Naive thymus-derived CD4-positive, alpha-beta T cell (primary cell): ENCODE measurements around the gene BPHL. TPM values are rescaled to one million over a fixed set of nuclear protein-coding genes. Genes with fewer than 3 reads are reported as not detected.

Experiments used
- ATAC-seq: fragments of 150-1000 bp; cut with Tn5 transposase; 2 replicates; pipeline ENCODE4 v1.10.0; 2021; ENCODE audit warnings: mild to moderate bottlenecking, moderate library complexity
- CTCF ChIA-PET: fragments of 350-600 bp; sonication (Branson Sonifier 250); formaldehyde crosslinking; loops from one replicate; lab custom pipeline; 2021; ENCODE audit warnings: antibody characterized with exemption; lab: Charles Lee
- POLR2A ChIA-PET: fragments of 350-600 bp; sonication (Branson Sonifier 250); formaldehyde crosslinking; loops from one replicate; lab custom pipeline; 2021; ENCODE audit warnings: antibody characterized with exemption, inconsistent platforms; lab: Charles Lee
- DNase-seq, 9 donors: peaks; one replicate each; pipeline versions ENCODE4 v3.0.0 to v3.0.0-alpha.2; 2020 to 2022; ENCODE audit warnings: mixed read lengths in 1 of 9
- H3K27ac ChIP-seq: one replicate; pipeline ENCODE4 v1.7.0; 2013; ENCODE audit warnings: mild to moderate bottlenecking, low read depth, low read length, moderate library complexity
- H3K27me3 ChIP-seq, 2 donors: one replicate each; pipeline ENCODE4 v1.7.0; 2013; ENCODE audit warnings: low read length in 2 of 2, mild to moderate bottlenecking in 2 of 2, moderate library complexity in 2 of 2; ENCODE audit not compliant: control insufficient read depth in 2 of 2, insufficient read depth in 2 of 2
- H3K36me3 ChIP-seq, 3 experiments: 1 replicate in 2 of 3; 2 replicates in 1 of 3; pipeline ENCODE4 v1.7.0; 2013; ENCODE audit warnings: low read length in 3 of 3, mild to moderate bottlenecking in 3 of 3, moderate library complexity in 1 of 3; ENCODE audit not compliant: insufficient read depth in 3 of 3, control insufficient read depth in 2 of 3
- H3K4me1 ChIP-seq, 2 donors: one replicate each; pipeline ENCODE4 v1.7.0; 2013; ENCODE audit warnings: low read length in 2 of 2, mild to moderate bottlenecking in 2 of 2, moderate library complexity in 1 of 2; ENCODE audit not compliant: control insufficient read depth in 2 of 2, insufficient read depth in 2 of 2
- H3K4me3 ChIP-seq: 2 replicates; pipeline ENCODE4 v1.7.0; 2013; ENCODE audit warnings: mild to moderate bottlenecking, low read length
- H3K9me3 ChIP-seq, 3 experiments: 1 replicate in 2 of 3; 2 replicates in 1 of 3; pipeline ENCODE4 v1.7.0; 2013; ENCODE audit warnings: low read length in 3 of 3; ENCODE audit not compliant: control insufficient read depth in 2 of 3
- H3K27ac Mint-ChIP-seq, 9 donors: one replicate each; pipeline ENCODE4 v1.8.0; 2020 to 2022; ENCODE audit warnings: mixed read lengths in 9 of 9, mild to moderate bottlenecking in 8 of 9, moderate library complexity in 5 of 9, inconsistent platforms in 2 of 9
- H3K27me3 Mint-ChIP-seq, 5 donors: one replicate each; pipeline ENCODE4 v1.8.0; 2021 to 2022; ENCODE audit warnings: mixed read lengths in 5 of 5, mild to moderate bottlenecking in 1 of 5
- H3K36me3 Mint-ChIP-seq, 5 donors: one replicate each; pipeline ENCODE4 v1.8.0; 2020 to 2022; ENCODE audit warnings: mixed read lengths in 5 of 5, mild to moderate bottlenecking in 3 of 5, inconsistent platforms in 1 of 5
- H3K4me1 Mint-ChIP-seq, 7 donors: one replicate each; pipeline ENCODE4 v1.8.0; 2020 to 2022; ENCODE audit warnings: mixed read lengths in 7 of 7, mild to moderate bottlenecking in 3 of 7, inconsistent platforms in 1 of 7
- H3K4me3 Mint-ChIP-seq, 10 donors: one replicate each; pipeline ENCODE4 v1.8.0; 2020 to 2022; ENCODE audit warnings: mild to moderate bottlenecking in 10 of 10, mixed read lengths in 10 of 10, moderate library complexity in 6 of 10, inconsistent platforms in 2 of 10
- H3K9me3 Mint-ChIP-seq, 11 donors: one replicate each; pipeline ENCODE4 v1.8.0; 2020 to 2022; ENCODE audit warnings: mixed read lengths in 11 of 11, mild to moderate bottlenecking in 4 of 11, inconsistent platforms in 1 of 11, moderate library complexity in 1 of 11
- intact Hi-C, 2 donors: fragments of 100-400 bp; cut with micrococcal nuclease; formaldehyde crosslinking; loops; one replicate each; pipeline ENCODE4 v1.15.1; 2023
- polyA plus RNA-seq, 2 donors: library from polyadenylated mRNA; unstranded; fragments of 300-500 nt; fragmentation: Illumina TruSeq; gene quantifications; one replicate each; pipeline ENCODE4 v1.2.3, GENCODE V29; 2021
- total RNA-seq, 6 experiments: library from RNA in 5 of 6; stranded (reverse) in 5 of 6; gene quantifications; 1 replicate in 5 of 6; 2 replicates in 1 of 6; pipeline ENCODE4 v1.2.3 and lab custom pipeline; 2021 to 2026

Gene BPHL
- total and polyA plus RNA-seq, 7 experiments from 2014 or later = 7.9 to 18.0 (median 9.6) TPM

- Mint-ChIP-seq H3K9me3 (no peaks in the 10 kb centered on the region), H3K36me3 (peaks cover 28 to 59% (median 43%) of the 10 kb centered on the region in 5 donors), H3K27me3 (no peaks in the 10 kb centered on the region), H3K27ac (peak overlapping the region in 7 of 9 donors; percentile 17 to 60 (median 45)), H3K4me1 (peaks cover 3 to 24% (median 12%) of the 10 kb centered on the region in 7 donors), H3K4me3 (no peak overlapping the region)
- Histone ChIP-seq H3K4me3 (no peak overlapping the region), H3K9me3 (no peaks in the 10 kb centered on the region), H3K27ac (no peak overlapping the region), H3K36me3 (peaks cover 6 to 63% (median 7%) of the 10 kb centered on the region in 3 experiments), H3K4me1 (no peaks in the 10 kb centered on the region), H3K27me3 (no peaks in the 10 kb centered on the region)
- peak; percentile 34 for ATAC-seq
- CTCF ChIA-PET = no interaction called here
- no peak for DNase-seq
- POLR2A ChIA-PET = interaction anchor here (1.2 kb wide), 1 partner anchor 10 kb away, joined by 3 read pairs; no protein-coding TSS in a partner anchor
- intact Hi-C loops = no loop called here
Measured at GRCh38 chr6:3088446-3088845, 30.1 kb upstream of the BPHL start.

GRCh38 chr6:3088968-3089367, 29.5 kb upstream of the BPHL start:
- Mint-ChIP-seq H3K36me3 (peaks cover 22 to 55% (median 41%) of the 10 kb centered on the region in 5 donors), H3K27ac (peak overlapping the region in 3 of 9 donors; percentile 17 to 60 (median 59)), H3K4me1 (peaks cover 3 to 24% (median 12%) of the 10 kb centered on the region in 7 donors), H3K27me3 (no peaks in the 10 kb centered on the region), H3K9me3 (no peaks in the 10 kb centered on the region), H3K4me3 (no peak overlapping the region)
- intact Hi-C loops = no loop called here
- Histone ChIP-seq H3K27me3 (no peaks in the 10 kb centered on the region), H3K4me3 (no peak overlapping the region), H3K9me3 (no peaks in the 10 kb centered on the region), H3K4me1 (no peaks in the 10 kb centered on the region), H3K27ac (no peak overlapping the region), H3K36me3 (peaks cover 6 to 60% (median 8%) of the 10 kb centered on the region in 3 experiments)
- CTCF ChIA-PET = no interaction called here
- DNase-seq = no peak
- no peak for ATAC-seq
- POLR2A ChIA-PET = interaction anchor here (1.2 kb wide), 1 partner anchor 10 kb away, joined by 3 read pairs; no protein-coding TSS in a partner anchor

- POLR2A ChIA-PET = no interaction called here
- CTCF ChIA-PET = no interaction called here
Measured at GRCh38 chr6:3090013-3090412, 28.5 kb upstream of the BPHL start.

GRCh38 chr6:3094815-3095214, 23.7 kb upstream of the BPHL start:
- no peak for ATAC-seq
- Histone ChIP-seq H3K4me1 (no peaks in the 10 kb centered on the region), H3K27me3 (no peaks in the 10 kb centered on the region), H3K9me3 (no peaks in the 10 kb centered on the region), H3K27ac (peak overlapping the region; percentile 7), H3K36me3 (peaks cover 9 to 39% (median 24%) of the 10 kb centered on the region in 3 experiments), H3K4me3 (no peak overlapping the region)
- CTCF ChIA-PET = no interaction called here
- Mint-ChIP-seq H3K27me3 (no peaks in the 10 kb centered on the region), H3K4me1 (peaks cover 0 to 12% (median 0%) of the 10 kb centered on the region in 7 donors), H3K27ac (peak overlapping the region in 2 of 9 donors; percentile 6 to 49), H3K9me3 (no peaks in the 10 kb centered on the region), H3K36me3 (peaks cover 10 to 38% (median 21%) of the 10 kb centered on the region in 5 donors), H3K4me3 (no peak overlapping the region)
- POLR2A ChIA-PET = no interaction called here
- intact Hi-C loops = no loop called here
- DNase-seq = no peak

More at GRCh38 chr6:3090013-3090412, 28.5 kb upstream of the BPHL start:
- H3K4me3 Mint-ChIP-seq = no peak overlapping the region
- peak overlapping the region in 4 of 9 donors; percentile 4 to 54 (median 21) for H3K27ac Mint-ChIP-seq
- no peaks in the 10 kb centered on the region for H3K4me1 ChIP-seq
- no peak for ATAC-seq
- H3K27me3 ChIP-seq = no peaks in the 10 kb centered on the region
- no peak for DNase-seq
- no peaks in the 10 kb centered on the region for H3K9me3 Mint-ChIP-seq
- H3K9me3 ChIP-seq = no peaks in the 10 kb centered on the region
- H3K27me3 Mint-ChIP-seq = no peaks in the 10 kb centered on the region
- H3K27ac ChIP-seq = no peak overlapping the region
- H3K4me1 Mint-ChIP-seq = peaks cover 3 to 20% (median 12%) of the 10 kb centered on the region in 7 donors
- intact Hi-C loops = no loop called here
- H3K4me3 ChIP-seq = no peak overlapping the region
- H3K36me3 Mint-ChIP-seq = peaks cover 20 to 52% (median 36%) of the 10 kb centered on the region in 5 donors
- H3K36me3 ChIP-seq = peaks cover 6 to 51% (median 12%) of the 10 kb centered on the region in 3 experiments

- DNase-seq (no peak), ATAC-seq (no peak)
- no peaks in the 10 kb centered on the region for H3K27me3 ChIP-seq
- Mint-ChIP-seq H3K36me3 (peaks cover 20 to 48% (median 34%) of the 10 kb centered on the region in 5 donors), H3K27ac (no peak overlapping the region), H3K4me1 (peaks cover 3 to 6% (median 5%) of the 10 kb centered on the region in 7 donors), H3K27me3 (no peaks in the 10 kb centered on the region), H3K9me3 (no peaks in the 10 kb centered on the region), H3K4me3 (no peak overlapping the region)
- CTCF ChIA-PET = no interaction called here
- no peaks in the 10 kb centered on the region for H3K4me1 ChIP-seq
- H3K36me3 ChIP-seq = peaks cover 21 to 66% (median 38%) of the 10 kb centered on the region in 3 experiments
- POLR2A ChIA-PET = no interaction called here
- intact Hi-C loops = no loop called here
- no peak overlapping the region for H3K27ac ChIP-seq
- H3K4me3 ChIP-seq = no peak overlapping the region
- no peaks in the 10 kb centered on the region for H3K9me3 ChIP-seq
Measured at GRCh38 chr6:3102875-3103274, 15.6 kb upstream of the BPHL start.

- CTCF ChIA-PET = interaction anchor here (1.0 kb wide), 1 partner anchor 11 kb away, joined by 3 read pairs; no protein-coding TSS in a partner anchor
- H3K27ac Mint-ChIP-seq = peak overlapping the region in 7 of 9 donors; percentile 8 to 50 (median 26)
- H3K4me1 ChIP-seq = no peaks in the 10 kb centered on the region
- POLR2A ChIA-PET = no interaction called here
- H3K4me3 Mint-ChIP-seq = no peak overlapping the region
- peaks cover 22 to 53% (median 47%) of the 10 kb centered on the region in 5 donors for H3K36me3 Mint-ChIP-seq
- H3K4me1 Mint-ChIP-seq = peaks cover 0 to 13% (median 6%) of the 10 kb centered on the region in 7 donors
- intact Hi-C loops = loop anchor here in 1 of 2 donors (1.0 kb wide), 1 partner anchor 8 kb away; no protein-coding TSS in a partner anchor
- ATAC-seq (no peak), DNase-seq (no peak)
- no peaks in the 10 kb centered on the region for H3K27me3 Mint-ChIP-seq
- H3K27me3 ChIP-seq = no peaks in the 10 kb centered on the region
- no peaks in the 10 kb centered on the region for H3K9me3 ChIP-seq
- no peak overlapping the region for H3K27ac ChIP-seq
- H3K4me3 ChIP-seq = no peak overlapping the region
- no peaks in the 10 kb centered on the region for H3K9me3 Mint-ChIP-seq
- H3K36me3 ChIP-seq = peaks cover 17 to 86% (median 39%) of the 10 kb centered on the region in 3 experiments
Measured at GRCh38 chr6:3108746-3109414, 9.6 kb upstream of the BPHL start.
